Large intestine (tissue), 3 donors: ENCODE results near the gene ERMP1. TPM values are rescaled to one million over a fixed set of nuclear protein-coding genes. Genes with fewer than 3 reads are reported as not detected.
A peak's percentile ranks its signal among the peaks of the same experiment; 100 is the strongest.
"Not testable (repeated sequence)": the region's sequence is repeated elsewhere in the genome, so short reads cannot be mapped to it uniquely, and the experiment has no call there.

Experiments
- DNase-seq, 2 donors: peaks; one replicate each; pipeline versions ENCODE4 v3.0.0 to v3.0.0-alpha.2; 2013
- H3K27ac ChIP-seq: one replicate; pipeline ENCODE4 v1.5.1; 2013; ENCODE audit warnings: low read length
- H3K27me3 ChIP-seq: 2 replicates; pipeline ENCODE4 v1.6.1; 2013; ENCODE audit warnings: low read length; ENCODE audit not compliant: control insufficient read depth, insufficient read depth
- H3K36me3 ChIP-seq: 2 replicates; pipeline ENCODE4 v1.6.1; 2013; ENCODE audit warnings: low read length; ENCODE audit not compliant: control insufficient read depth, insufficient read depth
- H3K4me1 ChIP-seq: one replicate; pipeline ENCODE4 v1.6.1; 2013; ENCODE audit warnings: low read length; ENCODE audit not compliant: control insufficient read depth, insufficient read depth
- H3K4me3 ChIP-seq: one replicate; pipeline ENCODE4 v1.5.1; 2013; ENCODE audit warnings: low read length
- H3K9me3 ChIP-seq: one replicate; pipeline ENCODE4 v1.6.1; 2013; ENCODE audit warnings: mild to moderate bottlenecking, low read depth, low read length, moderate library complexity; ENCODE audit not compliant: control insufficient read depth
- WGBS: methylation state at CpG from one replicate; pipeline ENCODE4 v1.1.5; 2013; ENCODE audit warnings: low lambda C conversion rate; ENCODE audit not compliant: insufficient coverage; 5-methylcytosine and 5-hydroxymethylcytosine counted together
- polyA plus RNA-seq: library from polyadenylated mRNA; unstranded; fragments of 120-200 nt; gene quantifications from one replicate; pipeline ENCODE4 v1.2.1, GENCODE V29; 2013

The ERMP1 gene
- polyA plus RNA-seq, 1 donor = 17.1 TPM

DNA sequence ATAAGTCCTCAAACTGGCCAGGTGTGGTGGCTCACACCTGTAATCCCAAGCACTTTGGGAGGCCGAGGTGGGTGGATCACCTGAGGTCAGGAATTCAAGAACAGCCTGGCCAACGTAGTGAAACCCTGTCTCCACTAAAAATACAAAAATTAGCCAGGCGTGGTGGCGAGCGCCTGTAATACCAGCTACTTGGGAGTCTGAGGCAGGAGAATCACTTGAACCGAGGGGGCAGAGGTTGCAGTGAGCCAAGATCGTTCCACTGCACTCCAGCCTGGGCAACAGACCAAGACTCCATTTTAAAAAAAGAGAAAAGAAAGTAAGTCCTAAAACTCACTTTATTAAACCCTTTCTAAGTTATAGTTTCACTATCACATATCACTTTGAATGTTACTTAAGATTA is 32.5 kb downstream of the ERMP1 start:
- not testable (repeated sequence) for H3K4me3 ChIP-seq, H3K9me3 ChIP-seq, H3K27me3 ChIP-seq, H3K36me3 ChIP-seq, H3K27ac ChIP-seq, DNase-seq, H3K4me1 ChIP-seq
- WGBS = 100% methylated on average over 1 of the region's 7 CpGs

DNA sequence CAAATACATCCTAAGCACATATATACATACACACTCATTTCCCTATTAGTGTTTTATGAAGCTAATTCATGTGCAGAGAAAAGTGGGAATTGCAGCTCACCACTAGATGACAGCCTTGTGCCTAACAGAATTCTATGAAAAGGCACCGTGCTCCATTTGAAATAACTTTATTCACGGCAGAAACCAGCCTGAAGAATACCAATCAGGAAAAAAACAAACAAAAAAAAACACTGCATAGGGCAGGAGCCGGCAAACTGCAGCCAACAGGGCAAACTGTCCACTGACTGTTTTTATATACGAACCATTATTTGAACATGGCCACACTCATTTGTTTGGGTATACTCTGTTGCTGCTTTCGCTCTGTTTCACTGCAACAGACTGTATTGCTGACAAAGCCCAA is 33.6 kb downstream of the ERMP1 start:
- DNase-seq = peak; percentile 16 to 43
- Histone ChIP-seq H3K4me3 (no peak overlapping the region), H3K27me3 (no peaks in the 10 kb centered on the region), H3K36me3 (peaks cover 3% of the 10 kb centered on the region), H3K27ac (no peak overlapping the region), H3K4me1 (peaks cover 6% of the 10 kb centered on the region), H3K9me3 (no peaks in the 10 kb centered on the region)
- 0% methylated on average over 1 of the region's 5 CpGs for WGBS

DNA sequence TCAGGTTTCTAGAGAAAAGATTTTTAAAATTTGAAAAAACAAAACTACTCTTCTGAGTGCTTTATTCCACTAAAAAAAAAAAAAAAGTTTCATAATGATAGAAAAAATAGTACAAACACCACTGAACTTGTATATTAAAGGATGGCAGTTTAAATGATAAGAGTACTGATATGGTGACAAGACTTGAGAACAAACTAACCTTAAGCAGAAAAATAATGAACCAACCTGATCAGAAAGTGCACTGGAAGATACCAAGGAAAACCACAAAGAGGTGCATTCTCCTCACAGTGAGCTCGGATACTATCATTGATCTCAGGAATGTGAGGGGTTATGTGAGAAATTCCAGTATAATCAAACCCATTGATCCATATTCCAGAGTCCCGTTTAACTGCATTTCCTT is 34.3 kb downstream of the ERMP1 start:
- WGBS = no CpG with 5 or more reads among the region's 2 CpGs
- no peak overlapping the region for H3K27ac ChIP-seq
- peaks cover 6% of the 10 kb centered on the region for H3K4me1 ChIP-seq

DNA sequence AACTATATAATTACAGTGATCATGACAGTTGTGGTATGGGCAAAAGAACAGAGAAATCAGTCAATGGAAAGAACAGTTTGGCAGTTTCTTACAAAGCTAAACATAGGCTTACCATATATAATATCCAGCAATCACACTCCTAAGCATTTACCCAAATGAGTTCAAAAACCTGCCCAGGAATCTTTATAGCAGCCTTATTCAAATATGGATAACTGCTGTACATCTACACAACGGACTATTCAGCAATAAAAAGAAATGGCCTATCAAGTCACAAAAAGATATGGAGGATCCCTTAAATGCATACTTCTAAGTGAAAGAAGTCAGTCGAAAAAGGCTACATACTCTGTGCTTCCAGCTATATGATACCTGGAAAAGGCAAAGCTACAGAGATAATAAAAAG is 36.6 kb downstream of the ERMP1 start:
- H3K27ac ChIP-seq = no peak overlapping the region
- H3K4me1 ChIP-seq = no peaks in the 10 kb centered on the region
- H3K4me3 ChIP-seq = no peak overlapping the region
- H3K36me3 ChIP-seq = peaks cover 6% of the 10 kb centered on the region
- H3K9me3 ChIP-seq = no peaks in the 10 kb centered on the region
- H3K27me3 ChIP-seq = no peaks in the 10 kb centered on the region
- WGBS = no CpG with 5 or more reads among the region's 2 CpGs
- no peak for DNase-seq

More for the DNA sequence above, 34.3 kb downstream of the ERMP1 start:
- H3K9me3 ChIP-seq = no peaks in the 10 kb centered on the region
- DNase-seq = no peak
- no peaks in the 10 kb centered on the region for H3K27me3 ChIP-seq
- H3K36me3 ChIP-seq = peaks cover 3% of the 10 kb centered on the region
- no peak overlapping the region for H3K4me3 ChIP-seq

DNA sequence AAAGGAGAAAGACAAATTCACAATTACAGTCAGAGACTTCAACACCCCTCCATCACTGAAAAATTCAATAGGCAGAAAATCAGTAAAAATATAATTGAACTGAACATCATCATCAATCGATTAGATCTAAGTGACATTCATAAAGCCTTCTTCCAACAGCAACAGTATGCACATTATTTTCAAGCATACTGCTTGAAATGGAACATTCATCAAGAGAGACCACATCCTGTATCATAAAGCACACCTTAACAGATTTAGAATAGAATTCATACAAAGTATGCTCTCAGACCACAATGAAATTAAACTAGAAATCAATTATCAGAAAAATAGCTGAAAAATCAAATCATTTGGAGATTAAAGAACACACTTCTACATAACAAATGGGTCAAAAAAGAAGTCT is 39.1 kb downstream of the ERMP1 start:
- DNase-seq = no peak
- Histone ChIP-seq H3K36me3 (peaks cover 6% of the 10 kb centered on the region), H3K4me1 (no peaks in the 10 kb centered on the region), H3K27ac (no peak overlapping the region), H3K27me3 (no peaks in the 10 kb centered on the region), H3K4me3 (no peak overlapping the region), H3K9me3 (peaks cover 4% of the 10 kb centered on the region)
- WGBS = 100% methylated on average over 1 of the region's 1 CpG

DNA sequence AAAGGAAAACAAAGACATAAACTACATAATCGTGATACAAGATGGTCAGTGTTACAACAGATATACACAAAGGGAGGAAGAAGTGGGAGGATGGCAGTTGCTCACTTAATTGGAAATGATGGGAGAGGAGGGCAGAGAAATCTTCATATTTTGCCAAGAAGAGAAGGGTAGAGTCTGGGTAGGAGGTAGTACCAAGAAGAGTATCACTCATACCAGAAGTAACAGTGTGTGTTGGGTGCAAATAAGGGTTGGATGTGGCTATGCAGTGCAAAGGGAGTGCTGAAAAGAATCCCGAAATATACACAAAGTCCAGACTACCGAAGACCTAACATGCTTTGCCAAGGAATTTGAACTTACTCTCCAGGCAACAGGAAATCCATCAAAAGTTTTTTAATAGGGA is 41.0 kb downstream of the ERMP1 start:
- WGBS = no CpG with 5 or more reads among the region's 3 CpGs
- DNase-seq = no peak
- H3K9me3 ChIP-seq = peaks cover 4% of the 10 kb centered on the region
- no peaks in the 10 kb centered on the region for H3K4me1 ChIP-seq
- H3K27ac ChIP-seq = no peak overlapping the region
- no peak overlapping the region for H3K4me3 ChIP-seq
- H3K27me3 ChIP-seq = no peaks in the 10 kb centered on the region
- H3K36me3 ChIP-seq = peaks cover 10% of the 10 kb centered on the region

DNA sequence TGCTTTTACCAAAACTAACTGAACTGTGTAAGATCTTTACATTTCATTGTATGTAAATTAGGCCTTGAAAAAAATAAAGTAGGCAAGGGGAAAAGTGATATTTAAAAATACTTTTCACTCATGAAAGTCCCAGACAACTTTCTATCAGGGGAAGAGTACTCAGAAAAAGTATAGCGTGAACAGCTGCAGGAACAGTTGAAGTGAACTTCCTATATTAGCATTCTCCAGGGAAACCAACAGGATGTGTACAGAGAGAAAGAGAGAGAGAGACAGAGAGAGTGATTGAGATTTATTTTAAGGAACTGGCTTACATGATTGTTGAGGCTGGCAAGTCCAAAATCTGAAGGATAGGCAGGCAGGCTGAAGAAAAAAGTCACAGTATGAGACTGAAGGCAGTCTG is 42.0 kb downstream of the ERMP1 start:
- Histone ChIP-seq H3K36me3 (peaks cover 19% of the 10 kb centered on the region), H3K27me3 (no peaks in the 10 kb centered on the region), H3K27ac (no peak overlapping the region), H3K4me3 (no peak overlapping the region), H3K4me1 (no peaks in the 10 kb centered on the region), H3K9me3 (peaks cover 4% of the 10 kb centered on the region)
- WGBS = no CpG with 5 or more reads among the region's 1 CpG
- no peak for DNase-seq

DNA sequence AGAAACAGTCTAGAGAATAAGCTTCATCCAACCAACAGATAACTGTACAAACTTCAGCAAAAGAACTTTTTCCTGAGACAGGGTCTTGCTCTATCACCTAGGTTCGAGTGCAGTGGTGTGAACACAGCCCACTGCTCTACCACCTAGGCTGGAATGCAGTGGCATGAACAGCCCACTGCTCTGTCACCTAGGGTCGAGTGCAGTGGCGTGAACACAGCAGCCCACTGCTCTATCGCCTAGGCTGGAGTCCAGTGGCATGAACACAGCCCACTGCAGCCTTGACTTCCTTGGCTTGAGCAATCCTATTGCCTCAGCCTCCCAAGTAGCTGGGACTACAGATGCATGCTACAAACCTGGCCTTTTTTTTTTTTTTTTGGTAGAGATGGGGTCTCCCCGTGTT is 43.4 kb downstream of the ERMP1 start:
- no CpG with 5 or more reads among the region's 5 CpGs for WGBS
- no peak overlapping the region for H3K27ac ChIP-seq
- H3K9me3 ChIP-seq = peaks cover 4% of the 10 kb centered on the region
- no peaks in the 10 kb centered on the region for H3K4me1 ChIP-seq
- no peak for DNase-seq
- no peak overlapping the region for H3K4me3 ChIP-seq
- H3K36me3 ChIP-seq = peaks cover 26% of the 10 kb centered on the region
- no peaks in the 10 kb centered on the region for H3K27me3 ChIP-seq

DNA sequence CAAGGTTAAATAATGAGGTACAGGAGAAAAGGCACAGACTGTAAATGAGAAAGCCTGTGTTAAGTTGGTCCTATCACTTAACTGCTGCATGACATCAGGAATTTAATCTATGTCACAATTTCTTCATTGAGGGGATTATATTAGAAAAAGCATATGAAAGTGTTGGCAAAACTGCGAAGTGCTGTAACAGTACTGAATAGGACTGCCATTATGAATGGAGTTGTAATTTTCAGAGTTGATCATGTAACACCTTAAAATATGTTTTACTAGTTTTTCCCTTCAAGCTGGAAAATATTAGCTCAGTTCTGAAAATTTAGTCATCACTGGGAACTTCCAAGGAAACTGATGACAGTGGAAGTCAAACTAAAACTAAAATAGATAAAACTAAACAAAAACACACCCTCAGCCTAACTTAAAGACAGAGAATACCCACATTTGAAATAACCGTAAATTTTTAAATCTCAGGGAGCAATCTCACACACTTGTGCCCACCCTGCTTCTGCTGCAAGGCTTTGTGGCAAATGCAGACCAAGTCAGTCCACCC is 45.1 kb downstream of the ERMP1 start:
- peaks cover 26% of the 10 kb centered on the region for H3K36me3 ChIP-seq
- no peak overlapping the region for H3K27ac ChIP-seq
- no peaks in the 10 kb centered on the region for H3K27me3 ChIP-seq
- 100% methylated on average over 1 of the region's 2 CpGs for WGBS
- DNase-seq = no peak
- no peaks in the 10 kb centered on the region for H3K4me1 ChIP-seq
- no peak overlapping the region for H3K4me3 ChIP-seq
- peaks cover 4% of the 10 kb centered on the region for H3K9me3 ChIP-seq

DNA sequence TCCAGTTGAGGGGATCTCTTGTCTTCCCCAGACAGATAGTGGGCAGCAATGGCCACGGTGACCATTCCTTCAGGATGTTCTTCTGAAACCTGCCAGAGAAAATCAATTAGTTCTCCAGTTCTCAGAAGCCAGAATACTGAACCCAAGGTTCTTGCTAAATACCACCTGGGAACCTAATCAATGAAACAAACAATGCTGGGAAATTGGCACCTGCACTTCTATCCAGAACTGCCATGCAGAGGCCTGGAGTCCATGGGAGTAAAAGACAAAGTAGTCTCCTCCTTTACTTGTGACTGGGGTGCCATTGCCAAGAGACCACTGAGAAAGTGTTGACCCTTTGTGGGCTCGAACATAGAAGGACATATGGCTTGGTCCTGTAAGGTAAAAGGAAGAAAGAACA is 45.7 kb downstream of the ERMP1 start:
- H3K27ac ChIP-seq = no peak overlapping the region
- H3K9me3 ChIP-seq = peaks cover 7% of the 10 kb centered on the region
- H3K36me3 ChIP-seq = peaks cover 26% of the 10 kb centered on the region
- H3K27me3 ChIP-seq = no peaks in the 10 kb centered on the region
- no peak overlapping the region for H3K4me3 ChIP-seq
- WGBS = 100% methylated on average over 1 of the region's 2 CpGs
- no peak for DNase-seq
- H3K4me1 ChIP-seq = no peaks in the 10 kb centered on the region

DNA sequence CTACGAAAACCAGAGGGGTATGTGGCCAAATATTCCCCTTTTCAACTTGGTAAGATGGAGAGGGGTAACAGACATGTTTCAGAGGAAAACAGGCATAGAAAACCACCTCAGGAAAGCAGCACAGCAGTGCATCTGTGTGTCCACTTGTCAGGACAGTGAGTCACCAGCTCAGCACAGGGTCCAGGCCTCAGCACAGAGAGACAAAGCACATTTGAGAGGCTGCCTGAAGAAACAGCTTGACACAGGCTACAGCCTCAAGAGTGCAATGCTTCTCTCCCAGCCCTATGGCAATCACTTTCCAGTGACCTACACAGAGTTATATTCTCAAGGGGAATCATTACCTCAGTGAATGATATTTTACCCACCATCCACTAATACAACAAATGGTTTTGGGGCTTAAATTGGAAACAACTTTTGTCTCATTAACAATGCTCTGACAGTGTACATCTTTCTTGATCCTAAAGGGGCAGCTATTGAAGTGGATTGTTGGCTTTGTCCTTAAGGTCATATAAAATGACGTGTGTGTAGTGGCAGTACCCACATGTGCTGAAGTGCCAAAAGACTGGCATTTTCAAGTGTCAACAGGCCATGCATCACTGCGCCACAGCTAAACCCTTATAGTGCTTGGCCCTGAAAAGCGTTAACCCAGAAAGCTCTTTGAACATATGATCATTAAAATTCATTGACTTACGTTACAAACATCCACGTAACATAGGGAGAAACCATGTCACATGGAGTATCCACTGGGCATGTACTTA is 46.4 kb downstream of the ERMP1 start:
- Histone ChIP-seq H3K27ac (no peak overlapping the region), H3K4me3 (no peak overlapping the region), H3K4me1 (no peaks in the 10 kb centered on the region), H3K27me3 (no peaks in the 10 kb centered on the region), H3K36me3 (peaks cover 23% of the 10 kb centered on the region), H3K9me3 (peaks cover 7% of the 10 kb centered on the region)
- DNase-seq = no peak
- no CpG with 5 or more reads among the region's 6 CpGs for WGBS
